Stimulated activated CD4-positive, alpha-beta T cell treated with anti-CD3 and anti-CD28 coated beads, Interleukin-12 subunit alpha, Interleukin-12 subunit beta, amount 100 ng/mL, for 4 hours (primary cell): ENCODE data around the gene DLST.
"Not testable (repeated sequence)": the region's sequence is repeated elsewhere in the genome, so short reads cannot be mapped to it uniquely, and the experiment has no call there.

Source experiments
- DNase-seq: peaks from one replicate; pipeline ENCODE4 v3.0.0-alpha.2; 2020

DLST gene

DNA sequence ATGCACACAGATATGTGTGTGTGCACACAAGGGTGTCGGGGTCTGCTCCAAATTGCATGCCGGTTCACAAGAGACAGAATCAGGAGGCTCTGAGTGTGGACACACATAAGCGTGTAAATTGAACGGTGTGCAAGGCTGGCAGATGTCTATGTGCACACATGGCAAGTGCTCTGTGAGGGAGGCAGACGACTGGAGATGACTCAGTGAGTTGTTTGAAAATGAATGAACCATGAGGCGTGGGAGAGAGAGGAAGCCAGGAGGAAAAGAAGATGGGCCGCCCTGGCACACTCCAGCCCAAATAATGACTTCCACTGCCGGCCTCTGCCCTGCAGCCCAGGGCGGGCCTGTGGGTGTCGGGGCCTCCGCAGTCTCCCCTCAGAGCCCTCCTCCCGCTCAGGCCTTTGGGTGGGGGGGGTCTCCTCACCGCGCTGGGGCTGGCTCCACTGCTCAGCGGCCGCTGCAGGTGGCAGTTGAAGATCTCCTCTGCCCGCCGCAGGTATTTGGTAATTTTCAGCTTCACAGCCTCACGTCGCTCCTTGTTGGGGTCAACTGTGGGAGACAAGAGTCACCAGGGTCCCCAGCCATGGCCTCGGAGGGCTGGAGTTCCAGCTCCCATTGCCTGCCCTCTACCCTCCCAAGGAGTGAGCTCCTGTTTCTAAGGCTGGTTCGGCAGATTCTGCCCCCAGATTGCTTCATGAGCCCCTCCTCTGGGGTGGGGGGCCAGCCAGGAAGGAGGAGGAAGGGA is 37.9 kb downstream of the DLST start:
- DNase-seq = no peak

GRCh38 chr14:74920281-74920680 is 38.6 kb downstream of the DLST start:
- DNase-seq = no peak

- DNase-seq = no peak
Measured at GRCh38 chr14:74921053-74921620, 39.4 kb downstream of the DLST start.

GRCh38 chr14:74921987-74922751 is 40.5 kb downstream of the DLST start:
- no peak for DNase-seq

- peak; percentile 71 for DNase-seq
Measured at GRCh38 chr14:74922752-74923401, 41.2 kb downstream of the DLST start, which contains the start of gene RPS6KL1. RPS6KL1 (minus strand) TSS chr14:74923260; CDS start chr14:74921541, 1,719 bp downstream.

DNA sequence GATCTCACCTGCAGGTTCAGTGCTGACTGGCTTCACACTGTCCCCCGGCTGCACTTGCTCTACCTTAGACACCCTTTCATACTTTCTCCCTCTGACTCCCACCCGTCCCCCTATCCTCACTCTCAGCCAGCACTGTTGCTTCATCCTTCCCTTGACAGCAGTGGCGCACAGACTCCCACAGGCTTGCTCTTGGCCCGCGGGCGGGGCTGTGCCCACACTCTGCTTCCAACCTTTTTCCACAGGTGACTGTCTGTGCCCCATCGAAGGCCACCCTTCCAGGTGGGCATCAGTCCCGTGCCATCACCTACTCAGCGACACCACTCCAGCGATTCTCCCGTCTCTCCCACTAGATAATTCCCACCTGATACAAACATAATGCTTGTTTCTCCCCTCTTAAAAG is 42.3 kb downstream of the DLST start:
- no peak for DNase-seq

DNA sequence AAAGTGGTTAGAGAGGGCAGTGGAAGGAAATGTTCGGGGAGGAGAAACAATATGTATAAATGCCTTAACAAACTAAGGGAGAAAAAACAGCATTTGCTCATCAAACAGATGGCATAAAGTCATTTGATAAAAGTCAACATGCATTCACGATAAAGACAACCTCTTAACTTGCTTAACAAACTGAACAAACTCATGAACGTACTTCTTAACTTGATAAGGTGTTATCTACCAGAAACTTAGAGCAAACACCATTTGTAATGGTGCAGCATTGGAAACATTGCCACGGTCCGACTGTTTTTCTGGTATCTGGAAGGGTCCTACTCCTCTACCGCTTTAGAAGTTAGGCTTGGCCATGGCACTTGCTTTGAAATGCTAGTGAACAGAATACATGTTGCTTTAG is 45.5 kb downstream of the DLST start:
- DNase-seq = no peak

DNA sequence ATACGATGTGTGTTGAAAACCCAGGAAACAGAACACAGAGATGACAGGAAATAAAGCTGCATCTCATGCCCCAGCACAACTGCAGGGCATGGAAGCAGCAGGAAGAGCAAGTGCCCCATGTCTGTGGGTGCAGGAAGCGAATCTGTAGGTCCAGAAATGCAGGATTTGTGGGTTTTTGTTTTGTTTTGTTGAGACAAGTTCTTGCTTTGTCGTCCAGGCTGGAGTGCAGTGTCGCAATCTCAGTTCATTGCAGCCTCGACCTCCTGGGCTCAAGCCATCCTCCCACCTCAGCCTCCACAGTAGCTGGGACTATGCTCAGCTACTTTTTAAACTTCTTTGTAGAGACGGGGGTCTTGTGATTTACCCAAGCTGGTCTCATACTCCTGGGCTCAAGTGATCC is 47.5 kb downstream of the DLST start:
- no peak for DNase-seq

GRCh38 chr14:74931744-74932143 is 50.0 kb downstream of the DLST start:
- not testable (repeated sequence) for DNase-seq

- no peak for DNase-seq
Measured at GRCh38 chr14:74932401-74932901, 50.7 kb downstream of the DLST start.

- not testable (repeated sequence) for DNase-seq
Measured at GRCh38 chr14:74932936-74933335, 51.2 kb downstream of the DLST start.

DNA sequence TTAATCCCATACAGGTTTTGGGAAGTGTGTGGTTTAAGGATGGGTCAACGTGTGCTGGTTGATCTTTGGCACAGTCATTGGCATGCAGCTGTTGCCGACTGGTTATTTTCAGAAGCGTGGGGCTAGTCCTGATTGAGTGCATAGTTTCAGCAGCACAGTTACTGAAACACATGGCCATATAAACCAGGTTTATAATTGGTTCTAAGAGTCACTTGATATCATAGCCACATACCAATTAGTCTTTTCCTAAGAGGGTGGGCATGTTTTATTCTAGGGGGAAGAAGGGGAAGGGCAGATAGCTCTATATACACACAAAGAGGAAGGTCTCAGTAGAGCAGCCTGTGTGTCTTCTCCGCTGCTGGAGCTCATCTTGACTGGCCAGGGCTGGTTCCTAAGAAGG is 52.3 kb downstream of the DLST start:
- no peak for DNase-seq

- DNase-seq = no peak
Measured at GRCh38 chr14:74934476-74935359, 53.0 kb downstream of the DLST start.

DNA sequence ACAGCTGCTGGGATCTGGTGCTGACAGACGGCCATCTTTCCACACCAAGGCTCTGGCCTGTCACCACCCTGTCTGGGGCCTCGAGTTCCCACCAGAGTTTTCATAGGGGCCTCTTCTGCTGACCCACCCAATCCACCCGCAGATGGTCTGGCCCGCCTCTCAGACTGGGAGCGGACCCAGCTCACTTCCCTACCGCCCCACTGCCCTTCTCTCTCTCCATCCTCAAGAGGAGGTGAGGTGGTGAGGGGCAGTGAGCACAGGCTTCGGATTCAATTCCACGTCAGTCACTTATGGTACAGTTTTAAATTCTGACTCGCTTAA is 53.6 kb downstream of the DLST start:
- no peak for DNase-seq

DNA sequence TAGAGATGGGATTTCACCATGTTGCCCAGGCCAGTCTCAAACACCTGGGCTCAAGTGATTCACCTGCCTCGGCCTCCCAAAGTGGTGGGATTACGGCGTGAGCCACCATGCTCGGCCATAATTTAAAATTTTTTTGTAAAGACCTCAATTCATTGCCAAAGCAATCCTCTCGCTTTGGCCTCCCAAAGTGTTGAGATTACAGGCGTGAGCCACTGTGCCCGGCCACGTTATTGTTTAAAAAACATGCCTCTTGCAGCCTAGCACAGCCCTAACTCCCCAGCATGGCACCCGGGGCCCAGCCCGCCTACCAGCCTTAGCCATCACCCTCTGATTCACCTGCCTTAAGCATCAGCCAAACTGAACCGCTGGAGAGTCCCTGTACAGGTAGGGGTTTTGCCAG is 54.4 kb downstream of the DLST start:
- DNase-seq = no peak

DNA sequence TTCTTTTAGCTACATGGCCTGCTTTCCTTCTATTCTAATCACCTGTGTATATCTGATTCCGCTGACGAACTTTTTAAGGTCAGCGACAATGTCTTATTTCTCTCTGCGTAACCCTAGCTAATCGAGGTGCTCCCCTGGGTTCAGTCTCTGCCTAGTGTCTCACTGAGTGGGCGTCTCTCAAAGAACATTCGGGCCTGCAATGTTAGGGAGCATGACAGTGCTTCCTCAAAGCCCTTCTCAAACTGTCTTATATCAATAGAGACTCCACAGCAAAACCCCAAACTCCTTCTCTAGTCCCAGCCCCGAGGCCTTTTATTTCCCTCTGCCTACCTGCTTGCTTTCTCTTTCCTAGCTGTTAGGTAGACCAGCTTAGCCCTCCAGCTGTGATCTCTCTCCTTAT is 55.0 kb downstream of the DLST start:
- DNase-seq = no peak

DNA sequence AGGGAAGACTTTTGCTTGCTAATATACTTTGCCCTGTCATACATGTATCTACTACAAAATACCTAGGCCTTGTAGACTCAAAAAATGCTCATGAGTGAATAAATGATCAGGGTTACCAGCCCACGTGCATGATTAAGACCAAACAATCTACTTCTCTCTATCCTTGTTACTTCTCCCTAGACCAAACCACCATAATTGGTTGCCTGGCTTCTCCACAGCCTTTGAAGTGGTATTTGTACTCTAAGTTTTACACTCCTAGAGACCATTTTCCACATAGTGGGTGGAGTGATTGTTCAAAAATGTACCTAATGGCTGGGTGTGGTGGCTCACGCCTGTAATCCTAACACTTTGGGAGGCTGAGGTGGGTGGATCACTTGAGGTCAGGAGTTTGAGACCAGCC is 55.5 kb downstream of the DLST start:
- no peak for DNase-seq

DNA sequence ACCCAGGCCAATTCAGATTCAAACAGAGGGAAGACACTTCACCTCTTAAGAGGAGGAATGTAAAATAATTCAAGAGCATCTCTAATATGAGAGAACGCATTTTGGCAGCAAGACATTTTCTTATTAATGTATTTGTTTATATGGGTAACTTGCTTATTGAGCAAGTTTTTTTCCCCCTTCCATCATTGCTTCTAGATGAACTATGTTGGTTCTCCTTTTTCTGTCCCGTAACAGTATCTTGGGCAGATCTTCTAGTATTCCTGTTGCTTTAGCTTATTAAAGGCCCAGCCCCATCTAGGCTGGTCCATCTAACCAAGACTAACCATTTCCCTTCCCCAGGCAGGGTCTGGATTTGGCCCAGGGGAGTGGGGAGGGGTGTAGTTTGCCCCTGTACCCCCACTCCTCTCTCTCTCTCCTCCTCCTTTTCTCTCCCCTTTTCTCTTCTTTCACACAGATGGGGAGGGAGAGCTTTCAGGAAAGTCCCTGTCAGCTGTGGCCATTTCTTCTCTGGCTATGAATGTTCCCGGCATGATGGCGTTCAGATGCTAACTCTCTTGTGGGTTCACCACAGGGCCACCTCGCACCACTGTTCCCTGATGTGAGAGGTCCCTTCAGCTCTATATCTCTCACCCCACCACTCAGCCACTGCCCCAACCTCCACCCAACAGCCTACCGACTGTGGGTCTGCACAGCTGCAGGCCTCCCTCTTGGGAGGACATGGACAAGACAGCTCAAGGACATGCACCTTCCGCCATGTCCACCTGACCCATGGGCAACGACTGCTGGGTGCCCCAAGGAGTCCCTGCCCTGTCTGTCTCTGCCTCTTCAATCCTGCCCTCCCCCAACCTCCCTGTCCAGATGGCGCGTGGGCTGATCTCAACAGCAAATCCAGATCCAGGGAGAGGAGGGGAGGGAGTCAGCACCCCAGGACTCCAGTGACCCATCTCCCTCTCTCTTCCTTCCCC is 57.1 kb downstream of the DLST start:
- DNase-seq = no peak

- DNase-seq = no peak
Measured at GRCh38 chr14:74940956-74941565, 59.3 kb downstream of the DLST start.

DNA sequence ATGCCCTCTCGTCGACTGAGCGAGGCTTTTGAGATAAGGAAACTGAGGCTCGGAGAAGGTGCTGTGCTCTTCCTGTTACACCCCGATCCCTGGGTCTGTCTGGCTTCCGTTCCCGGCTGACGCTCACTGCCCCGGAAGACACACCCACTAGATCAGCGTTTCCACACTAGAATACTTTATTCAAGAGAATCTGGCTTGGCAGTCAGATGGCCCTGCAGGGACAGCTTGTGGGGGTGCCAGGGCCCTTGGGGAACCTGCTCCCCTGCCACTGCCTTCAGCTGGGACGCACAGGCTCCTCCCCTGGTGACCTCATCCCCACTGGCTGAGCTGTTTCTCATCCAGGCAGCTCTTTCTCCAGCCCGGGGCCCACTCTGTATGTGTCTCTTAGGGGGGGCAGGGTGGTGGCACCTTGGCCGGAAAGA is 60.0 kb downstream of the DLST start:
- peak; percentile 63 for DNase-seq

- DNase-seq = no peak
Measured at GRCh38 chr14:74942181-74942580, 60.5 kb downstream of the DLST start.
